Measurements from ENCODE around the gene ABCA2.

DNA sequence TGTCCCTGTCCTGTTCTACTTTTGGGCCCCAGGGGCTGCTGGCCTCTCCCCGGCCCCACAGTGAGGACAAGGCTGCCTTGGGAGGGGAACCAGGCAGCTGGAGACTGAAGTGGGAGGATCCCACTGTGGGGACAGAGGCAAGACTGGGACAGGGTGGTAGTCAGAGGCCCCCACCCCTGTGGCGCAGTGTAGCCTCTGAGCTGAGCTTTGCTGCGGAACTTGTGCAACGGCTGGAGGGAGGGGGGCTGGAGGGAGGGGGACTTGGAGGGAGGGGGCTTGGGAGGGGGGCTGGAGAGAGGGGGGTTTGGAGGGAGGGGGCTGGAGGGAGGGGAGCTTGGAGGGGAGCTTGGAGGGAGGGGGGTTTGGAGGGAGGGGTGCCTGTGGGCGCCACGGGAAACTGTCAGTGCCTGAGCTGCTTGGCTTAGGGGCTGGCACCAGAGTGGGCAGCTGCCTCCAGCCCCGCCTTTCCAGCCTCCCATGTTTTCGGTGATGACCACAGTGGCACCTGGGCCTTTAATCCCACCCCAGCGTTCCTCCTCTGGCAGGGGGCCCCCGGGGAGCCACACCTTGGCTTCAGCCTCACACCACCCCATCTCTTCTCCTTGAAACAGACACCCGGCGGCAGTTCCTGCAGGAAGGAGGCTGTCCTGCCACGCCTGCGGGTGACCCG is 6.1 kb upstream of the ABCA2 start:
- TF ChIP-seq POLR2A (IDR thresholded peaks at IDR 0.05), result no peak
- TF ChIP-seq, protein P1, sequence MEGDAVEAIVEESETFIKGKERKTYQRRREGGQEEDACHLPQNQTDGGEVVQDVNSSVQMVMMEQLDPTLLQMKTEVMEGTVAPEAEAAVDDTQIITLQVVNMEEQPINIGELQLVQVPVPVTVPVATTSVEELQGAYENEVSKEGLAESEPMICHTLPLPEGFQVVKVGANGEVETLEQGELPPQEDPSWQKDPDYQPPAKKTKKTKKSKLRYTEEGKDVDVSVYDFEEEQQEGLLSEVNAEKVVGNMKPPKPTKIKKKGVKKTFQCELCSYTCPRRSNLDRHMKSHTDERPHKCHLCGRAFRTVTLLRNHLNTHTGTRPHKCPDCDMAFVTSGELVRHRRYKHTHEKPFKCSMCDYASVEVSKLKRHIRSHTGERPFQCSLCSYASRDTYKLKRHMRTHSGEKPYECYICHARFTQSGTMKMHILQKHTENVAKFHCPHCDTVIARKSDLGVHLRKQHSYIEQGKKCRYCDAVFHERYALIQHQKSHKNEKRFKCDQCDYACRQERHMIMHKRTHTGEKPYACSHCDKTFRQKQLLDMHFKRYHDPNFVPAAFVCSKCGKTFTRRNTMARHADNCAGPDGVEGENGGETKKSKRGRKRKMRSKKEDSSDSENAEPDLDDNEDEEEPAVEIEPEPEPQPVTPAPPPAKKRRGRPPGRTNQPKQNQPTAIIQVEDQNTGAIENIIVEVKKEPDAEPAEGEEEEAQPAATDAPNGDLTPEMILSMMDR (IDR thresholded peaks at IDR 0.05), result no peak
